K562 (cell line): ENCODE measurements around the gene TACSTD2. TPM values are rescaled to one million over a fixed set of nuclear protein-coding genes. Genes with fewer than 3 reads are reported as not detected.
A peak's percentile ranks its signal among the peaks of the same experiment; 100 is the strongest.

Source experiments
- HMGN3 ChIP-seq: IDR thresholded peaks from 2 replicates; pipeline ENCODE4 v1.6.1; 2011; ENCODE audit warnings: borderline replicate concordance, low read depth, mild to moderate bottlenecking, mixed read lengths, low read length; ENCODE audit not compliant: insufficient read length; ENCODE audit errors: extremely low read depth
- MGA ChIP-seq: fragments of 450-650 bp; IDR thresholded peaks from 2 replicates; pipeline ENCODE4 v1.6.1; 2016; ENCODE audit warnings: mild to moderate bottlenecking, moderate library complexity
- ZBTB9 ChIP-seq: fragments of 450-650 bp; formaldehyde crosslinking; IDR thresholded peaks from 2 replicates; pipeline ENCODE4 v1.4.0; 2020; ENCODE audit warnings: mild to moderate bottlenecking, moderate library complexity
- polyA plus RNA-seq, 8 experiments: library from polyadenylated mRNA; depleted of rRNA in 4 of 8; stranded (reverse) in 5 of 8; unstranded in 3 of 8; fragments of >200 nt; fragmentation: Nextera tagmentation in 2 of 8; fragmentation: Illumina TruSeq in 1 of 8; extraction: Ambion mirVana in 2 of 8; extraction: Trizol in 1 of 8; gene quantifications; 2 replicates each; pipeline versions ENCODE4 v1.2.1 to v1.2.3, GENCODE V29; 2011 to 2014; ENCODE audit warnings: inconsistent platforms in 1 of 8, missing spikeins in 1 of 8
- total RNA-seq, 7 experiments: library from RNA; depleted of rRNA in 6 of 7; stranded (reverse); fragments of >200 nt in 6 of 7; fragmentation: Illumina TruSeq in 2 of 7; extraction: Trizol in 2 of 7; gene quantifications; 2 replicates each; pipeline versions ENCODE4 v1.2.1 to v1.2.3, GENCODE V29; 2011 to 2021; ENCODE audit warnings: low replicate concordance in 1 of 7

Gene TACSTD2
- total and polyA plus RNA-seq, 9 of the 15 experiments (the other 6 are each of a cell fraction or from before 2014, with no cell fraction given): 0.04 to 0.31 TPM; not detected in 7

- TF ChIP-seq MGA (peak; percentile 56), HMGN3 (peak; percentile 35), ZBTB9 (CRISPR knock-in tag) (peak; percentile 42; the same call in 1 of the 2 replicates)
These were observed 31.2 kb downstream of the TACSTD2 start (continued) for GRCh38 chr1:58545591-58546519.
